8988T (cell line): ENCODE measurements around the gene ODAD2.
"Not testable (repeated sequence)": the region's sequence is repeated elsewhere in the genome, so short reads cannot be mapped to it uniquely, and the experiment has no call there.

ENCODE experiments used
- DNase-seq: peaks from one replicate; pipeline ENCODE4 v3.0.0; 2011

The ODAD2 gene

DNA sequence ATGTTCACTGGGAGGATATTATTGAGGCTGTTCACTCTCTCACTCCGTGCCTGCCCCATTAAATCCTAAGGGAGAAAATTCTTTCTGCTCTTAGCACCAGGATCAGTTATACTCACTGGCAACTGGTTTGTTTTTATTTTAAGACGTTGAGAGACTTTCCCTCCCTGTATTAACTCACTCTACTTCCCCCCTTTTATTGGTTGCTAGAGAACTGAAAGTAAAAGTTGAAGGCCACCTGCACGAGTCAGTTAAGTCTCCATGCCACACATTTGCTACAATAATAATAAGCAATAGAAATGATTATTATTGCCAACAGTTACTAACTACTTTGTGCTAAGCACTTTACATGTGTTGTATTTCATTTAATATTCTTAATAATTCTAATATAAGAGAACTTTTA lies 40.5 kb downstream of the ODAD2 start:
- DNase-seq = not testable (repeated sequence)

DNA sequence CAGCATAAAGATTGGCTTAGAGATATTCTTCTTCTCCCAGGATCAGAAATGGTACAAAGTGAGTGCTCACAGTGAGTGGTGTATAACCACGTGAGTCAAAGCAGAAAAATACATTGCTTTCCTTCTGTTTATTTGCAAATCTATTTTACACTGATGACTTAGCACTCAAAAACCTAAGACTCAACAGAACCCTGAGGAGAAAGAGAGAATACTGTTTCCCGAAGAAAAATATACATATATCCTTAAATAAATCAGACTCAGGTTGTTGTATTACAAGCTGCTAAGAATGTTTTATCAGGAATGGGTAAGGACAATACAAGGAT lies 48.7 kb downstream of the ODAD2 start:
- DNase-seq = no peak

DNA sequence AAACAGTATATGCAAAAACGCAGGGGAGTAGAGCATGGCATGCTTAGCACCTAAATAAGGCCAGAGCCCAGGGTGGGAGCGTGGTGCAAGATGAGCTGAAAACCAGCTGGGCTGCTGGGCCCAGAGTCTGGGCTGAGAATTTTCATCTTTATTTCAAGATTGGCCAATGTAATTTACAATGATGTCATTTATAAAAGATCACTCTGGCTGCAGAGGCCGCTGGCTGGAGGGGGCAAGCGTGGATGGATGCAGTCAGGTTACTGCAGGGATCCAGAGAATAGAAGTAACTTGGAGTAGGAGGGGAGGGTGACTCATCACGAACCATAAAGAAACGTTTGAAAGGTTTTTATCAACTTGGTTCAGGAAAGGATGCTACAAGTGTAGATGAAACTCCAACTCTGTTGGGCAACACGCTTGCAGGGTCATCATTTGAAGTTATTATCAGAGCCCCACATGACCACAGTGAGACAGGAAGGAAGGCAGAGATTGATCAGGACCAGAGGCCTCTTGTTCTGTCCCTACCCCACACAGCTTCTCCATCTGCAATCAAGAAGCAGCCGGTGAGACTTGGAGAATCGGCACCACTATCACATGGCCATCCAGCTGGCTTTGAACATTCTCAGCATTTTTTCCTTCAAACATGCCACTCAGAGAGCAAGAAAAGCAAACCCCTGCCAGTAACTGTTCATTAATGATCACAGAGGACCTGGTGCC lies 49.2 kb downstream of the ODAD2 start:
- DNase-seq = no peak

DNA sequence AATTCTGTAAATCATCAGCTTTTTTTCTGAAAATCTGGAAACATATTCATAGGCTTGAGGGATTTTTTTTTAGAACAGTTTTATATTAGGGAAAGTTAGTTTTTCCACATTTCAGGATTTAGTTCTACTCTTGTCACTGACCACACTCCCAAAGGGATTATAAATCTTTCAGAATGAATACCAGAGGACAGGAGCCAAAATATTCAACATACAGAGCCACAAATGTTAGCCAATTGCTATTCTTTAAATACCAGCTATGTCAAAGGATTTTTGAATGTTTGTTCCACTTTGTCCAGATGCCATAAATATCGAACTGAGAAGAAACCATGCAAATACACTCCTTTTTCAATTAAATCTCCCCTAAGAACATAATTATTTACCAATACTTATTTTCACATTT lies 50.7 kb downstream of the ODAD2 start:
- no peak for DNase-seq

DNA sequence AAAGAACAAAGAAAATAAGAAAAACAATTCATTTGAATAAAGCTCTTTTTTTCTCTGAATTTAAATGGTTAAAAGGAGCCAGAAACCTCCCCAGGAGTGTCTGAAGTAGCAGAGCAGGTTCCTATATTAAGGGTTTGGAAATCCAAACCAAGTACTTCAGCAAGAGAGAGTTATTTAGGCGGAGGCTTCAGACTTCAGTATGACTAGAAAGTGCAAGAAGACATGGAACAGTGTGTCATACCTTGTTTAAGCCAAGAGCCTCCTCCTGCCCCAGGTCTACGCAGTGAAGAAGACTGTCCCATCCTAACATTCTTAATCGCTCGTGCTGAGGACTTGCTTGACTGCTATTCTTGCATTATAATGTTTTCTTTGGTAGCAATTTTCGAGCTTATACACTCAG lies 51.3 kb downstream of the ODAD2 start:
- no peak for DNase-seq

DNA sequence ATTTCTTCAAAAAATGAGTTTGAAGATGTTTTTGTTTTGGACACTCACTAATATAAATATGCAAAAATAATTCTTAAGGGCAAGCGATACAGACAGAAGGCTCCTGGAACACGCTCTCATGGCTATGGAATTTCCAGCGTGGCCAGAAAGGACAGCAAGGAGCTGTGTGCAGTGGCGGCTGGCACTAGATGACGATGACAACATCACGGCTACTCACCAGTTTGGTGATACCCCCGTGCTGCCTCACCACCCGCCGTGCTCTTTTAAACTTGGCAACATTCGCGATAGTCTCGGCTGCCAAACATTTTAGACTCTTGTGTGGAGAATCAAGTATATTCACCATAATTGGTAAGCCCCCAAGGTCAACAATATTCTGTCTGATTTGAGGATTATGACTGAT lies 54.9 kb downstream of the ODAD2 start:
- DNase-seq = no peak

DNA sequence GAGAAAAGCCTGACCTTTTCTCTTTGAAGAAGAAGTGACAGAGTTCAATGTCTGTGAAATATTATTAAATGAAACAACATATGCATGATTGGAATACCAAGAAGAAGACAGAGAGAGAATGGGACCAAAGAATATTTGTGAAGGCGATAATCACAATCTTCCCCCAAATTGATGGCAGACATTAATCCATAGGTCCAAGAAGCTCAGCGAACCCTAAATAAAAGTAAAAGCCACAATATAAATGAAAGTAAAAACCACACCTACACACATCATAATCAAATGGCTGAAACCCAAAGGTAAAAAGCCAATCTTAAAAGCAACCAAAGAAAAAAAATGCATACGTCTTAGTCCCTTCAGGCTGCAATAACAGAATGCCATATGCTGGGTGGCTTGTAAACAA lies 84.0 kb downstream of the ODAD2 start:
- DNase-seq = no peak

DNA sequence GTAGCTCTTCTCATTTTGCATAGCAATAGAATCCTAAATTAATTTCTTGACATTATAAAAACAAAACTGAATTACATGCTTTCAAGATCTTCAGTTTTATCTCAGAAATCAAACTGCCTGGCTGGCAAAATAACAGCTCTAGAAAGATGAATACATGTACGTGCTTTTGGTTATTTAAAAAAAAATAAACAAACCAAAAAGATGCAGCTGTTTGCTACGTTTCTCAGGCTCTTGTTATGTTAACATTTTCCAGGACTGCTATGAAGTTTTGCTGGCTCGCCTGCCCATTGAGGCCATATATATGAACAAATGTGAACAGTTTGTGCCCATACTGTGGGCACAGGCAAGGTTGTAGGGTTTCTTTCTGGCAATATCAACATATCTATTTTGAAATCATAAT lies 86.6 kb downstream of the ODAD2 start:
- no peak for DNase-seq

DNA sequence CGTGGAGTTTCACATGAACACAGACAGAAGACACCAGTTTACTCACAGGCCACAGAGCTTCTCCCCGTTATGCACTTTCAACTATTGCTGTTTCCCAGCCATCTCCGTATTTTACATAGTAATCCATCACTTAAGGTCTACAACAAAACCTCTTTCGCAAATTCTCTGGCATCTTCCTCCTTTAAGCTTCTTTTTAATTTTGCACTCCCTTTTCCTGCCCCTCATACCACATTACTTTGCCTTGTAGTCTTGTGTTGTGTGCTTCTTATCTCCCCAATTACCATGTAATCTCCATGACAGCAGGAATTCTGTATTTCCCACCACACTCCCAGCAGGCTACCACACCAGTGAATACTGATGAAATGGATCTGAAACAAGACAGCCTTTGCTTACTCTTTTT lies 87.3 kb downstream of the ODAD2 start:
- no peak for DNase-seq

DNA sequence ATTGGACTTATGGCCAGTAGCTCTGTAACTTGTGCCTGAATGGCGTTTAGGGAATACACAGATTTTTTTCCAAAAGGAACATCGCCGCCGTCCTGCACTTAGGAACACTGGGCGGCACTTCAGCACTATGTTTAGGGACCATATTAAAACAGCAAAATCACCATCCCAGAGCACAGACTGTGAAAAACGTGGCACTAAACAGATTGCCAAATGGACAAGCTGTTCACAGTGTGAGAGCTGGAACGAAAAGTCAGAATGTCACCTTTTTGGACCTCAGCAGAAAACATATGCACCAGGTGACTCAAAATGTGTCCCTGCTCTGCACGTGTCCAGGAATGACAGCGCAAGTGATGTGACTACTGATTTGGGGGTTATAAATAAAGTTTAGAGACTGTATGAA lies 87.9 kb downstream of the ODAD2 start:
- no peak for DNase-seq

DNA sequence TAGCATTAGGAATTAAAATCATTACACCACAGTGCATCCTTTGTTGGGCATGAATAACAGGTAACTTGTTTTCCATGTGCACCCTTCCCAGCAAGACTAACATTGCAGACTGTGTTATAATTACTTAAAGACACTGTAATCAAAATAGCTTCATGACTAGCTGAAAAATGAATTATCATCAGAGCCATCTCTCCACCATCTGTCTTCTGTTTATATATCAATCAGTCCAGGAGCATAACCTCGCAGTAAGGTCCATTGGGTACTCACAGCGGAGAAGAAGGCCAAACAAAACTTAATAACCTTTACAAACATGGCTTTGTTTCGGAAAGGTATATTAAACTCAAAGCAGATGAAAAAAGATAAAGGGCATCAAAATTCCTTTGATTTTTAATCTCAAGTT lies 90.6 kb downstream of the ODAD2 start:
- no peak for DNase-seq

DNA sequence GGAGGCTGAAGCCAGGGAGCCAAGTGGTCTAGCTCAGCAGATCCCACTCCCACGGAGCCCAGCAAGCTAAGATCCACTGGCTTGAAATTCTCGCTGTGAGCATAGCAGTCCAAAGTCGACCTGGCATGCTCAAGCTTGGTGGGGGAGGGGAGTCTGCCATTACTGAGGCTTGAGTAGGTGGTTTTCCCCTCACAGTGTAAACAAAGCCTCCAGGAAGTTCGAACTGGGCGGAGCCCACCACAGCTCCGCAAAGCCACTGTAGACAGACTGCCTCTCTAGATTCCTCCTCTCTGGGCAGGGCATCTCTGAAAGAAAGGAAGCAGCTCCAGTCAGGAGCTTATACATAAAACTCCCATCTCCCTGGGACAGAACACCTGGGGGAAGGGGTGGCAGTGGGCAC lies 99.4 kb downstream of the ODAD2 start:
- DNase-seq = not testable (repeated sequence)

DNA sequence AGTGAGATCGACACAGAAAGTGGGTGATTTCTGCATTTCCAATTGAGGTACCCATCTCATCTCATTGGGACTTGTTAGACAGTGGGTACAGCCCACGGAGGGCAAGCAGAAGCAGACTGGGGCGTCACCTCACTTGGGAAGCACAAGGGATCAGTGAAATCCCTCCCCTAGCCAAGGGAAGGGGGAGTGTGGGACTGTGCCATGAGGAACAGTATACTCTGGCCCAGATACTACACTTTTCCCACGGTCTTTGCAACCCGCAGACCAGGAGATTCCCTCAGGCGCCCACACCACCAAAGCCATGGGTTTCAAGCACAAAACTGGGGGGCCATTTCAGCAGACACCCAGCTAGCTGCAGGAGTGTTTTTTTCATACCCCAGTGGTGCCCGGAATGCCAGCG lies 99.8 kb downstream of the ODAD2 start:
- DNase-seq = no peak

DNA sequence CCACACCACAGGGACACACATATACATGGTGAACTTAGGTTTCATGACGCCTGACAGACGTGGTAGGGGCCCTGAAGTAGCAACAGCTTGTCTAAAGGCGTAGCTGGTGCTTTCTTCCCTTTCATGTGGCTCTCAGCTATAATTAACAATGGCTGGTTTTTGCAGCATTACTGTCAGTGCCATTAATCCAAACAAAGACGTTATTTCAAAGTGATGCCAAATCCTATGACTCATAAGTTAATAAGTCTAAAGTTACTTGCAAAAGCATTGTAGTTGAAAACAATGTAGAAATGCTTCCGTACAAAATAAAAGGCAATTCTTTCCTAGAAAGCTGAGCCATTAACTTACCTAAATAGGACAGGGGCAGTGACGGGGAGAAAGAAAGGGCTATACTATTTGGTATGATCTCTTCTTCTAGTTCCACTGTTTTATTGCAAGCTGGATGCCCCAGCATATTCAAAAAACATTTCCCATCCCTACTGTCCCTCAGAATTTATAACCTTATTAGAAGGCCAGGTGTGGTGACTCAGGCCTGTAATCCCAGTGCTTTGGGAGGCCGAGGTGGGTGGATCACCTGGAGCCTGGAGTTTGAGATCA lies 105.4 kb downstream of the ODAD2 start:
- DNase-seq = no peak

DNA sequence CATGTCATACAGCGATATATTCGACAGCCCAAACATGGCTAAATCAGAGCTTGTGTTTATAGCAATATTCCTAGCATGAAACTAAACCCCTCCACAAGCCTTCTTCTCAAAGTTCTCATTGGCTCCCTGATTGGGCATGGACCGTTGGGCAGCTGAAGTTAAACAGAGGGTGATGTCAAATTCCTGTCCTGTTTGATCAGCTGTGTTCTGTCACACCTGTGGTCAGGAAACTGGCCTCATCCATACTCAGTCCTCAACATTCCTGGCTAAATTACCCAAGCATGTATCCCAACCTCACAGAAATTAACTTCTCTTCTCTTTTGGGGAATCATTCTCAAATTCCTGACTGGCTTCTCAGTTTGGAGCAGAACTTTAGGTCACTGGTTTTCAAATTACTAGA lies 107.9 kb downstream of the ODAD2 start:
- no peak for DNase-seq

DNA sequence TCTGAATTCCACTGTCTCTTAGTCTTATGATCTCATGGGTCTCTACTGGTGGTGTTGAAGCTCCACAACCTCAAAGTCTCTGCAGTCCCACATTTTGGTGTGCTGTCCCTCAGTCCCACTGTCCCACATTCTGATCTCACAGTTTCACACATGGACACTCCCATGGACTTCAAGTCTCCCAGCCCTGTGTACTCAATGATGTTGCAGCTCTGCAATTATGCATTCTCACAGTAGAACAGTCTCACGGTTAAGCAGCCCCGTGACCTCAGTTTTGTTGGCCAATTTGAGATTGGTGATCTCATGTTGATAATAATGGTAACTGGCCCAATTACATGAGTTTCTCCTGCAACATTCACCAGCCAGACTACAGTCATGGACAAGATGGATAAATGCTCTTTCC lies 109.4 kb downstream of the ODAD2 start:
- DNase-seq = no peak

DNA sequence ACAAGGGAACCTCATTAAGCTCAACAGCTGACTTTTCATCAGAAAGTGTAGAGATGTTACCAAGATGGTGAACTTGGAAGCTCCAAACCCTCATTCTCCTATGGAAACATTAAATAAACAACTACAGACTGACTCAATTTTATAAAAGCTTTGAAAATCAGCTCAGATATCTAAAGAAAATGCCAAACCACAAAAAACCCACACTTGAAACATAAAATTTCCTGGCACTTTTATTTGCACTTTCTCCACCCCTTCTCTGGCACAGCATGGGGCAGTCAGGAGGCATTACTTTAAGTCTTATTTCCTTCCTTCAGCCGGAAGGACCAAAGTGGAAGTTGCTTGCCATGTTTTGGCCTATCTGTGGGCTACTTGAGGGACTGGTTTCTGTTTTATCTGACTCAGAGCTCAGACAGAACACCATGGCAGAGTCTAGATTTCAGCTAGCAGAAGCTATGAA lies 114.7 kb downstream of the ODAD2 start:
- no peak for DNase-seq

DNA sequence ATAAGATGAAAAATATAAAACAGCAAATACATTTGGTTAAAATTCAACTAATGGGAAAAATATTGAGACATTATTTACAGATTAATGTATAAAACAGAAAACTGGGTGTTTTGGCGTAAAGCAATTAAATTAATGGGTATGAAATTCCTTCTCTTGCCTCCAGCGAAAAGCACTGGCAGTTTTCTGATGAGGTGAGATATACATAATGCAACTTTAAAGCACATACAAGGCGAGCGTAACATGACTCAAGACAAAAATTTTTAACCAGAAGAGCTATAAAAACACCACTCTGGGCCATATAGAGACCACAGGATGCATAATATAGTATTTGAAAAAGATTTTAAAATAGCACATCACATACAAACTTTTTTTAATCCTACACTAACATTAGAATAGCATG lies 120.6 kb downstream of the ODAD2 start:
- DNase-seq = no peak

DNA sequence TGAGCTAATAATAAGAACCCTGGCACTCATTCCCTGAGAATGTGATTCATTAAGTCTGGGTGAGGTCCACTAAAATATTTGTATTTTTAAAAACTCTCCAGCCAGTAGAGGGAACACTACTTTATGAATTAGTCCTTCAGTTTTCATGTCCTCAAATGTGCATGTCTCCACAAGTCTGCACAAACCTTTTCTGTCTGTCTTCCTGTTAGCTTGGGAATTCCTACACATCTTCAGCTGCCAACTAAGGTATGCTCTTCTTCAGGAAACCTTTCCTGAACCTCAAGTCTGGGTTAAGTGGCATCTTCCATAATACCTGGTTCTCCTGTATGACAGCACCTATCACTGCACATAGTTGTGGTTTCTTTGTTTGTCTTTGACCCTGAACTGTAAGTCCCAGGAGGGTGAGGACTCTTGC lies 133.7 kb downstream of the ODAD2 start:
- no peak for DNase-seq

DNA sequence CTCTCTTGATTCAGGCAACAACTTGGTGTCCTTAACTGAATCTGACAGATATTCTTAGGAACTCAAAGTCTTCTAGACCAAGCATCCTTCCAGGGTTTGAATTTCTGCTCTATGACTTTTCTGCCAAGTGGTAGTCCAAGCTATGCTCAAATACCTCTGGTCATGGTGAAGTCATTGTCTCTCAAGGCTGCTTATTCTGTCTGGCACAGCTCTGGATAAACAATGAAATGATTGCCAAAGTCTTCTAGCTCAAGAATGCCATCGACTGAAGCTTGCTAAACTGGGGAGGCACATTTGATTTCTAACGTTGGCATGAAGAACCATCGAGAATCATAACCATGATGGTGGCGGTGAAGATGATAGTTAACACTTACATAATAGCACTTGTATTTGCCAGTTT lies 137.1 kb downstream of the ODAD2 start:
- no peak for DNase-seq

DNA sequence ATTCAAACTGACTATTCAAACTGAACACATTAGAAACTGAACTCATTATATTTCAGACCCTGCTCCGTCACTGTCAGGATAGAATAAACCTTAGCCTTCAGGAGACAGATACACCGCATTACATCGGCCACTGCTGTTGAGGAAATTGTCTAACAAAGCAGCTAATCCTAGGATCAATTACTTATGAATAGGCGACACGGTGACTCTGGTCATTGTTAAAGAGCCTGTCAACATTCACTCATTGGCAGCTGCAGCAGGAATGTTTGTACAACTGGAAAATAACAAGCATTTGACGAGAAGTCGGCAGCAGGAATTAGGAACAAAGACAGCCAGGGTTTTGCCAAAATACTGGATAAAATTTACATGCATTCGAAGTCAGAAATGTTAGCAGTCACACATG lies 141.3 kb downstream of the ODAD2 start:
- DNase-seq = no peak

DNA sequence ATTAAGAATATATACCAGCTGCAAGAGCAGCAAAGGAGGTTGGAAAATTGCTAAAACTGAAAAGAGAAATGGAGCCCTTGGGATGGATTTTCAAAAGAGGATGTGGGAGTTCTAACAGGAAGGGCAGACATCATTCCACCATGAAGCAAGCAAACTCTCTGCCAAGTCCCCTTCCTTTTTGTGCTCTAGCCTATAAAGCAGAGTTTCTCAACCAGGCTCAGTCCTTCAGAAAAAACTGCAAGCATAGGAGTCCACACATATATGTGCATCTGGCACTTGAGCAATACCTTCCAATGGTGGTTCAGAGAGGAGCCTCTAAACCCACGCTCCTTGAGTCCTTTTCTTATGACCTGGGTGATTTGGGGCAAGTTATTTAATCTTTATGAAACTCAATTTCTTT lies 154.7 kb downstream of the ODAD2 start:
- no peak for DNase-seq

DNA sequence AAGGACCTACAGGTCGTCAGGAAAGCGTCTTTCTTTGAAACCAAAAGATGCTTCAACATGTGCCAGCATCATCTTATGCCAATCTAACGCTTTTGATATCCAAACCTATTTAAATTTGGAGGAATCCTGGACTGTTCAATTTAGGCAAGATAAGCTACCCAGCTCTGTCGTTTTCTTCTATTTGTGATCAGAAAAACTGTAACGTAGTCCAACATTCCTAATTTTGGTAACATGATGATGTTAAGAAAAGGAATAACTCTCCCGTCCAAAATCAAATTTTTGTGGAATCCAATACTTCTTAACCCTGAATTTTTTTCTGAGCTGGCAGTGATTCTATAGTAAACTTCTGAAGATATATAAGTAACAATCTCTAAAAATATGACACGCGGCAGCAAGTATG lies 160.0 kb downstream of the ODAD2 start:
- no peak for DNase-seq

DNA sequence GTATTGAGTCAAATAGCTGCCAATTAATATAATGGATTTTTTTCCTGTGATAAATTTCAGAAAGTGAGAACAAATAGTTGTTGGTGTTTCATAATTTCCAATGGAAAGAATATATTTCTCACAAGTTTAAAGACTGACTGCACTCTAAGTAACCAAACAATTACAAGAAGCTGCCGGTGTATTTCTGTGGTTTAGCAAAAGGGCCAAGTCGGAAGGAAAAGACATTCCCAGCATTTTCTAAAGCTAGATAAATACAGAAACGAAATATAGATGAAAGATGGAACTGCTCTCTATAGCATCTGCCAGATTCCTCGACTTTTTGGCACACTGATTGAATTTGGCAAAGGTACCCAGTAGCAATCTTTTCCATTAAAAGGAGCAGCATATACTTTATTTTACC lies 160.5 kb downstream of the ODAD2 start:
- DNase-seq = no peak

DNA sequence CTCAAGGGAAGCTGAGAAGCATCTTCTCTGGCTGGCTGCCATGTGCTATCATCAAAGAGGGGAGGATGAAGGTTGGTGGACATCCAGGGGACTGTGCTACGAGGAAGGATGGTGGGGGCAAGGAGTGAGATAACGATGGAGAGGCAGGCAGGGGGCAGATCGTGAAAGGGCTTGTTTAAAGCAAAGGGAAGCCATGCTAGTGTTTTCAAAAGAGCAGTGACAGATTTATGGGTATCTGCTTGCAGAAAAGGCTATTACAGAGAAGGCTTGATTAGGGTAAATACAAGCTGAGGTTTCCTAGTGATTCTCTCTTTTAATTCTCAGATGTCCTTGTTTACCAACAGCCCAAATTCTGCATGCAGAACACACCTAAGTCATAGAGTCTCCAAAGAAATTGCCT lies 164.4 kb downstream of the ODAD2 start:
- DNase-seq = no peak
